SK-N-MC (cell line): ENCODE data around the gene PRKCB.

Source experiments
- EZH2 ChIP-seq: fragments of 200-600 bp; sonication (generic); IDR thresholded peaks from one replicate; pipeline ENCODE4 v1.6.1; 2017; ENCODE audit warnings: antibody characterized with exemption
- FOXP2 ChIP-seq: optimal IDR thresholded peaks from 2 replicates; pipeline ENCODE3; 2011; ENCODE audit warnings: mild to moderate bottlenecking, moderate library complexity; ENCODE audit not compliant: insufficient read depth; ENCODE audit errors: extremely low read length, control extremely low read depth
- POLR2AphosphoS5 ChIP-seq: IDR thresholded peaks from 2 replicates; pipeline ENCODE4 v1.6.1; 2012; ENCODE audit warnings: mild to moderate bottlenecking, low read depth, low read length, borderline replicate concordance

DNA sequence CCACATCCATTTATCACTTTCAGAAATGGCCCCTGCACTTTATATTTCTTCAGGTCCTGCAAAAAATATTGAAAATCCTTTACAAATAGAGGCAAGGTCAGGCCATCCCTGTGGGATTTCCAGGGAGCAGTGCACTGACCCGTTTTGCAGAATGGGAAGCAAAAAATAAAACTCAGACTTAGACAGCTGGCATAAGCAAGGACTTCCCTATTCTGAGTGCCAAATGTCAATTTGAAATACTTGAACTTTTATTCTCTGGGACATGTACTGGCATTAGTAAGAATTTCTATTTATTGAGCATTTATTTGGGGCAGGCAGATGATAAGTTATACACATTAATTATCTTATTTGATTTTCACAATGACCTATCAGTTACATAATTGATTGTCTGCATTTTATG is 32.4 kb downstream of the PRKCB start:
- TF ChIP-seq POLR2AphosphoS5 (no peak), EZH2 (no peak), FOXP2 (no peak)
